ENCODE results near the gene PPP6R3.
A peak's percentile ranks its signal among the peaks of the same experiment; 100 is the strongest.

Gene PPP6R3

DNA sequence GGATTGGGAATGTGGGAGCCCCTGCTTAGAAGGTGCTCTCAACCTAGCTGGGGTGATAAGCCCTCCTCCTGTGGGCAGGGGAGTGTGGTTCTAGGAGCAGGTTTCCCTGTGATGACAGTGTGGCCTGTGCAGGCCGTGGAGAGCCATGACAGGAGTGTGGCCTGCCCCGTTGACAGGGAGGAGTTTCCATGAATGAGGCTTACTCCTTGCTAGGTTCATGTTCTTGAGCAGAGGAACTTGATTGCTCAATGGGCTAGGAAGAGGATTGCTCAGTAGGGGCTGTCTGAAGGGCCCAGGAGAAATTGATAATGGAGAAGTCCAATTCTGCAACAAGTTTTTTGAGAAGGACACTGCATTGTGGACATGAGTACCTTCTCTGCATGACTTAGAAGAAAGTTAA lies 92.0 kb downstream of the PPP6R3 start:
- Histone ChIP-seq H3K36me3 (ENCODE audit: control insufficient read depth in 1 of 2, insufficient read depth in 2 of 2, low read length in 2 of 2) (peaks cover 15 to 23% of the 10 kb centered on the region in 2 experiments), H2BK120ac (ENCODE audit: insufficient read depth, low read length, poor library complexity) (no peak overlapping the region), H2BK5ac (ENCODE audit: low read depth, low read length, poor library complexity) (no peak overlapping the region), H3K14ac (ENCODE audit: low read length) (no peak overlapping the region), H3K18ac (ENCODE audit: low read length) (no peak overlapping the region), H3K23ac (ENCODE audit: low read length) (no peak overlapping the region), H2AK5ac (ENCODE audit: low read length) (no peak overlapping the region), H2BK12ac (ENCODE audit: low read length) (no peak overlapping the region), H4K91ac (ENCODE audit: low read depth, low read length) (no peak overlapping the region), H4K8ac (ENCODE audit: low read depth, low read length) (no peak overlapping the region), H3K27ac (ENCODE audit: low read depth, low read length) (no peak overlapping the region), H3K27me3 (ENCODE audit: insufficient read depth, low read length) (no peaks in the 10 kb centered on the region), H3K4me2 (ENCODE audit: low read length) (no peak overlapping the region), H3K4me3 (ENCODE audit: low read depth, low read length) (no peak overlapping the region), H3K4ac (ENCODE audit: low read depth, low read length) (no peak overlapping the region), H3K4me1 (ENCODE audit: control insufficient read depth in 1 of 2, insufficient read depth in 2 of 2, low read length in 2 of 2) (peaks cover 3 to 8% of the 10 kb centered on the region in 2 experiments), H3K9me3 (ENCODE audit: insufficient read depth, low read depth, low read length) (no peaks in the 10 kb centered on the region), H3K79me1 (ENCODE audit: low read length) (no peaks in the 10 kb centered on the region), H2AFZ (ENCODE audit: insufficient read depth, low read length, poor library complexity) (no peak overlapping the region), H3K79me2 (ENCODE audit: control insufficient read depth, insufficient read depth, low read length, poor library complexity) (peaks cover 5% of the 10 kb centered on the region), H4K12ac (ENCODE audit: low read depth, low read length) (no peak overlapping the region), H3K9ac (ENCODE audit: low read length) (no peak overlapping the region)
- no CpG with 5 or more reads among the region's 2 CpGs for WGBS (ENCODE audit: extremely low coverage, insufficient coverage, insufficient read length)
- DNase-seq = peak in 1 of 2 donors; percentile 14

DNA sequence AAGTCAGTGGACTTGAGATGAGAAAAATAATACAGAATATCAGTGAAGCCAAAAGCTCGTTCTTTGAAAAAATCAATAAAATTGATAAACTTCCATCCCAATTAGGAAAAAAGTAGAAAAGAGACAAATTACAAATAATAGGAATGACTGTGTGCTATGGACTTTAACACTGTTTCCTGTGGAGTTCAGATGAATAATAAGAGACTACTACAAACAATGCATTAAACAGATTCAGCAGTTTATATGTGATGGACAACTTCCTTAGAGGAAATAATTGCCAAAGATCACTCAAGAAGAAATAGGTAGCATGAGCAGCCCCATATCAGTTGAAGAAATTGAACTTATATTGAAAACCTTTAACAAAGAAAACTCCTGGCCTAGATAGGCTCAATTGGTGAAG lies 99.7 kb downstream of the PPP6R3 start:
- Histone ChIP-seq H3K79me1 (ENCODE audit: low read length) (no peaks in the 10 kb centered on the region), H2BK5ac (ENCODE audit: low read depth, low read length, poor library complexity) (no peak overlapping the region), H2AK5ac (ENCODE audit: low read length) (no peak overlapping the region), H4K8ac (ENCODE audit: low read depth, low read length) (no peak overlapping the region), H3K23ac (ENCODE audit: low read length) (no peak overlapping the region), H3K4me2 (ENCODE audit: low read length) (no peak overlapping the region), H3K36me3 (ENCODE audit: control insufficient read depth in 1 of 2, insufficient read depth in 2 of 2, low read length in 2 of 2) (peaks cover 9 to 18% of the 10 kb centered on the region in 2 experiments), H3K9me3 (ENCODE audit: insufficient read depth, low read depth, low read length) (no peaks in the 10 kb centered on the region), H3K18ac (ENCODE audit: low read length) (no peak overlapping the region), H3K4me1 (ENCODE audit: control insufficient read depth in 1 of 2, insufficient read depth in 2 of 2, low read length in 2 of 2) (no peaks in the 10 kb centered on the region), H3K27me3 (ENCODE audit: insufficient read depth, low read length) (no peaks in the 10 kb centered on the region), H3K4ac (ENCODE audit: low read depth, low read length) (no peak overlapping the region), H4K91ac (ENCODE audit: low read depth, low read length) (no peak overlapping the region), H4K12ac (ENCODE audit: low read depth, low read length) (no peak overlapping the region), H3K27ac (ENCODE audit: low read depth, low read length) (no peak overlapping the region), H3K4me3 (ENCODE audit: low read depth, low read length) (no peak overlapping the region), H3K79me2 (ENCODE audit: control insufficient read depth, insufficient read depth, low read length, poor library complexity) (no peaks in the 10 kb centered on the region), H3K9ac (ENCODE audit: low read length) (no peak overlapping the region), H2BK120ac (ENCODE audit: insufficient read depth, low read length, poor library complexity) (no peak overlapping the region), H2BK12ac (ENCODE audit: low read length) (no peak overlapping the region), H3K14ac (ENCODE audit: low read length) (no peak overlapping the region), H2AFZ (ENCODE audit: insufficient read depth, low read length, poor library complexity) (no peak overlapping the region)
- no CpG with 5 or more reads among the region's 1 CpG for WGBS (ENCODE audit: extremely low coverage, insufficient coverage, insufficient read length)
- DNase-seq = no peak

- Histone ChIP-seq H3K27me3 (ENCODE audit: insufficient read depth, low read length) (no peaks in the 10 kb centered on the region), H4K91ac (ENCODE audit: low read depth, low read length) (no peak overlapping the region), H3K79me2 (ENCODE audit: control insufficient read depth, insufficient read depth, low read length, poor library complexity) (no peaks in the 10 kb centered on the region), H4K12ac (ENCODE audit: low read depth, low read length) (no peak overlapping the region), H3K4me2 (ENCODE audit: low read length) (no peak overlapping the region), H3K4me1 (ENCODE audit: control insufficient read depth in 1 of 2, insufficient read depth in 2 of 2, low read length in 2 of 2) (no peaks in the 10 kb centered on the region), H3K4me3 (ENCODE audit: low read depth, low read length) (no peak overlapping the region), H3K18ac (ENCODE audit: low read length) (no peak overlapping the region), H2BK12ac (ENCODE audit: low read length) (no peak overlapping the region), H3K9me3 (ENCODE audit: insufficient read depth, low read depth, low read length) (no peaks in the 10 kb centered on the region), H3K23ac (ENCODE audit: low read length) (no peak overlapping the region), H2BK5ac (ENCODE audit: low read depth, low read length, poor library complexity) (no peak overlapping the region), H2AK5ac (ENCODE audit: low read length) (no peak overlapping the region), H4K8ac (ENCODE audit: low read depth, low read length) (no peak overlapping the region), H3K9ac (ENCODE audit: low read length) (no peak overlapping the region), H3K14ac (ENCODE audit: low read length) (no peak overlapping the region), H2BK120ac (ENCODE audit: insufficient read depth, low read length, poor library complexity) (no peak overlapping the region), H3K36me3 (ENCODE audit: control insufficient read depth in 1 of 2, insufficient read depth in 2 of 2, low read length in 2 of 2) (peaks cover 10 to 26% of the 10 kb centered on the region in 2 experiments), H2AFZ (ENCODE audit: insufficient read depth, low read length, poor library complexity) (no peak overlapping the region), H3K27ac (ENCODE audit: low read depth, low read length) (no peak overlapping the region), H3K79me1 (ENCODE audit: low read length) (no peaks in the 10 kb centered on the region), H3K4ac (ENCODE audit: low read depth, low read length) (no peak overlapping the region)
- no CpG with 5 or more reads among the region's 2 CpGs for WGBS (ENCODE audit: extremely low coverage, insufficient coverage, insufficient read length)
- DNase-seq = no peak
Observed at GRCh38 chr11:68563454-68563853, 102.9 kb downstream of the PPP6R3 start.

DNA sequence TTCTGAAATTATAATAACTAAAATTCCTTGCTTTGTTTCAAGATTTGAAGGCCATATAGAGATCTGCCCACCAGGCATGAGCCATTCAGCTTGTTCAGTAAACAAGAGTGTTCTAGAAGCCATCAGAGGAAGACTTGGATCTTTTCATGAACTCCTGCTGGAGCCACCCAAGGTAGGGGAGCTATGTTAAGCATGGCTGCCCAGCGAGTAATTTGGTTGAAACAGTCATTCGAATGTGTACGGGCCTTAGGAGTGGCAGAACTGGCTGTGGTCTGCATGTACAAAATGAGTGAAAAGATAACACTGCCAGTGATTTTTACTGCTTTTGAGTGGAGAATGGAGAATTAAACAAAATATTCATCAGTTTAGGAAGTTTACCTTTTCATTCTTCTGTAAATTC lies 103.7 kb downstream of the PPP6R3 start:
- Histone ChIP-seq H3K18ac (ENCODE audit: low read length) (no peak overlapping the region), H2AFZ (ENCODE audit: insufficient read depth, low read length, poor library complexity) (no peak overlapping the region), H3K27ac (ENCODE audit: low read depth, low read length) (no peak overlapping the region), H4K12ac (ENCODE audit: low read depth, low read length) (no peak overlapping the region), H3K14ac (ENCODE audit: low read length) (no peak overlapping the region), H4K8ac (ENCODE audit: low read depth, low read length) (no peak overlapping the region), H3K36me3 (ENCODE audit: control insufficient read depth in 1 of 2, insufficient read depth in 2 of 2, low read length in 2 of 2) (peaks cover 10 to 24% of the 10 kb centered on the region in 2 experiments), H3K9me3 (ENCODE audit: insufficient read depth, low read depth, low read length) (no peaks in the 10 kb centered on the region), H3K4me2 (ENCODE audit: low read length) (no peak overlapping the region), H2BK120ac (ENCODE audit: insufficient read depth, low read length, poor library complexity) (no peak overlapping the region), H3K79me1 (ENCODE audit: low read length) (no peaks in the 10 kb centered on the region), H3K27me3 (ENCODE audit: insufficient read depth, low read length) (no peaks in the 10 kb centered on the region), H2AK5ac (ENCODE audit: low read length) (no peak overlapping the region), H3K4ac (ENCODE audit: low read depth, low read length) (no peak overlapping the region), H3K23ac (ENCODE audit: low read length) (no peak overlapping the region), H2BK5ac (ENCODE audit: low read depth, low read length, poor library complexity) (no peak overlapping the region), H3K79me2 (ENCODE audit: control insufficient read depth, insufficient read depth, low read length, poor library complexity) (no peaks in the 10 kb centered on the region), H2BK12ac (ENCODE audit: low read length) (no peak overlapping the region), H3K9ac (ENCODE audit: low read length) (no peak overlapping the region), H3K4me1 (ENCODE audit: control insufficient read depth in 1 of 2, insufficient read depth in 2 of 2, low read length in 2 of 2) (no peaks in the 10 kb centered on the region), H3K4me3 (ENCODE audit: low read depth, low read length) (no peak overlapping the region), H4K91ac (ENCODE audit: low read depth, low read length) (no peak overlapping the region)
- no CpG with 5 or more reads among the region's 3 CpGs for WGBS (ENCODE audit: extremely low coverage, insufficient coverage, insufficient read length)
- no peak for DNase-seq

Measured in trophoblast cell (in vitro differentiated cells and primary cell).